ENCODE measurements around the gene EDEM3.

DNA sequence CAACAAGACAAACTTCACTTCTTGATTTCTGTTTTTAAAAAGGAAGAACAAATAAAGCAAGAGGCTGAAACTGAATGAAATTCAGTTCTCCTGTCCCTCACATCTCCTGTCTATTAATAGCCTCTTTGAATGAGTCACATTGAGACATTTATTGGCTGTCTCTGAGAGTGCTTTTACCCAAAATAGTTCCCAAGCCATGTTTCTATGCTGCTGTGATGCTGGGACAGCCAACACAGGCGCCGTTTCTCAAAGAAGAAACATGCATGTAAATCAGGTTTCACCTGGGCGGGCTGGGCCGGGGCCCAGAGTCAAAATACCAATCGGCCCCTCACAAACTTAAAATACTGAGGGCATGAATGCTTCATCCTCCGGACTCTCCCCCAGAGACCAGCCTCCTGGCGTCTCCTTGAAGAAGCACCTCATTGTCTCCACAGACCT, 105.2 kb downstream of the EDEM3 start:
- TF ChIP-seq EZH2 (IDR thresholded peaks at IDR 0.05; ENCODE audit: insufficient read depth, poor library complexity, severe bottlenecking) (no peak), EZH2phosphoT487 (IDR thresholded peaks at IDR 0.05; ENCODE audit: insufficient read depth, low read depth) (no peak)
